ENCODE measurements around the gene NLN.
A peak's percentile ranks its signal among the peaks of the same experiment; 100 is the strongest.
"Not testable (repeated sequence)": the region's sequence is repeated elsewhere in the genome, so short reads cannot be mapped to it uniquely, and the experiment has no call there.

NLN gene

GRCh38 chr5:65721720-65722574 is at the start of gene NLN, which contains the start of gene SGTB:
Gene NLN, plus strand, starts transcription at chr5:65722205. Its CDS starts 169 bp downstream, at chr5:65722374.
Gene SGTB, minus strand, starts transcription at chr5:65722109. Its CDS starts 1,302 bp downstream, at chr5:65720807.
- peak; percentile 82 for DNase-seq (ENCODE audit: low spot score)

GRCh38 chr5:65672796-65673195 is 49.2 kb upstream of the NLN start:
- no peak for DNase-seq (ENCODE audit: low spot score)

- DNase-seq (ENCODE audit: low spot score) = no peak
These were observed 47.3 kb upstream of the NLN start for GRCh38 chr5:65674749-65675148.

GRCh38 chr5:65676056-65676455 is 45.9 kb upstream of the NLN start:
- DNase-seq (ENCODE audit: low spot score) = not testable (repeated sequence)

GRCh38 chr5:65682148-65682547 is 39.9 kb upstream of the NLN start:
- DNase-seq (ENCODE audit: low spot score) = no peak

- no peak for DNase-seq (ENCODE audit: low spot score)
These were observed 28.9 kb upstream of the NLN start for GRCh38 chr5:65693121-65693520.

- no peak for DNase-seq (ENCODE audit: low spot score)
These were observed 26.7 kb upstream of the NLN start for GRCh38 chr5:65695162-65695755.

- DNase-seq (ENCODE audit: low spot score) = no peak
These were observed 26.1 kb upstream of the NLN start for GRCh38 chr5:65695896-65696295.

GRCh38 chr5:65696892-65697291 is 25.1 kb upstream of the NLN start:
- DNase-seq (ENCODE audit: low spot score) = no peak

- no peak for DNase-seq (ENCODE audit: low spot score)
These were observed 22.7 kb upstream of the NLN start for GRCh38 chr5:65699338-65699737.

- DNase-seq (ENCODE audit: low spot score) = no peak
These were observed 20.0 kb upstream of the NLN start for GRCh38 chr5:65702036-65702435.

- DNase-seq (ENCODE audit: low spot score) = no peak
These were observed 17.3 kb upstream of the NLN start for GRCh38 chr5:65704621-65705239.

GRCh38 chr5:65707663-65708062 is 14.3 kb upstream of the NLN start:
- no peak for DNase-seq (ENCODE audit: low spot score)

GRCh38 chr5:65708145-65708544 is 13.9 kb upstream of the NLN start:
- DNase-seq (ENCODE audit: low spot score) = no peak

- no peak for DNase-seq (ENCODE audit: low spot score)
These were observed 3.3 kb upstream of the NLN start for GRCh38 chr5:65718576-65719310.

- DNase-seq (ENCODE audit: low spot score) = peak; percentile 62
These were observed 820 bp upstream of the NLN start for GRCh38 chr5:65721050-65721719.

- DNase-seq (ENCODE audit: low spot score) = peak; percentile 10
These were observed 784 bp downstream of the NLN start for GRCh38 chr5:65722575-65723403.

GRCh38 chr5:65727491-65728156 is 5.6 kb downstream of the NLN start:
- no peak for DNase-seq (ENCODE audit: low spot score)

- no peak for DNase-seq (ENCODE audit: low spot score)
These were observed 6.2 kb downstream of the NLN start for GRCh38 chr5:65728218-65728617.

- no peak for DNase-seq (ENCODE audit: low spot score)
These were observed 8.9 kb downstream of the NLN start for GRCh38 chr5:65730910-65731309.

Data from hematopoietic multipotent progenitor cell treated with erythropoietin and hydrocortisone succinate and interleukin-3 and kit ligand, for 17 days (in vitro differentiated cells).